Mammary epithelial cell (primary cell): Measurements from ENCODE around the gene POP7.

Source experiments
- EZH2 ChIP-seq: IDR thresholded peaks from 2 replicates; pipeline ENCODE4 v1.6.1; 2012; ENCODE audit warnings: low read length, inconsistent platforms, borderline replicate concordance
- TF ChIP-seq, protein P1 (sequence below), 2 donors: IDR thresholded peaks in 1 of 2; conservative IDR thresholded peaks in 1 of 2; 2 replicates each; pipeline ENCODE4 v1.5.1; 2011 to 2012; ENCODE audit warnings: inconsistent platforms in 2 of 2, low read length in 2 of 2, mild to moderate bottlenecking in 2 of 2, control low read depth in 1 of 2, low read depth in 1 of 2; ENCODE audit not compliant: insufficient read depth in 1 of 2; ENCODE audit errors: extremely low read depth in 1 of 2

- TF ChIP-seq, protein P1, sequence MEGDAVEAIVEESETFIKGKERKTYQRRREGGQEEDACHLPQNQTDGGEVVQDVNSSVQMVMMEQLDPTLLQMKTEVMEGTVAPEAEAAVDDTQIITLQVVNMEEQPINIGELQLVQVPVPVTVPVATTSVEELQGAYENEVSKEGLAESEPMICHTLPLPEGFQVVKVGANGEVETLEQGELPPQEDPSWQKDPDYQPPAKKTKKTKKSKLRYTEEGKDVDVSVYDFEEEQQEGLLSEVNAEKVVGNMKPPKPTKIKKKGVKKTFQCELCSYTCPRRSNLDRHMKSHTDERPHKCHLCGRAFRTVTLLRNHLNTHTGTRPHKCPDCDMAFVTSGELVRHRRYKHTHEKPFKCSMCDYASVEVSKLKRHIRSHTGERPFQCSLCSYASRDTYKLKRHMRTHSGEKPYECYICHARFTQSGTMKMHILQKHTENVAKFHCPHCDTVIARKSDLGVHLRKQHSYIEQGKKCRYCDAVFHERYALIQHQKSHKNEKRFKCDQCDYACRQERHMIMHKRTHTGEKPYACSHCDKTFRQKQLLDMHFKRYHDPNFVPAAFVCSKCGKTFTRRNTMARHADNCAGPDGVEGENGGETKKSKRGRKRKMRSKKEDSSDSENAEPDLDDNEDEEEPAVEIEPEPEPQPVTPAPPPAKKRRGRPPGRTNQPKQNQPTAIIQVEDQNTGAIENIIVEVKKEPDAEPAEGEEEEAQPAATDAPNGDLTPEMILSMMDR (conservative IDR thresholded peaks at IDR 0.05 in 1 of 2, IDR thresholded peaks at IDR 0.05 in 1 of 2; ENCODE audit: extremely low read depth in 1 of 2, insufficient read depth in 1 of 2, low read depth in 1 of 2, low read length in 2 of 2), result no peak
- TF ChIP-seq EZH2, result no peak
Measured at GRCh38 chr7:100689230-100690135, 16.4 kb upstream of the POP7 start.
